SH-SY5Y (cell line): ENCODE data around the gene TTK.

Experiments
- GATA2 ChIP-seq: IDR thresholded peaks from 2 replicates; pipeline ENCODE4 v1.6.1; 2011; ENCODE audit warnings: mild to moderate bottlenecking, low read depth, low read length
- GATA3 ChIP-seq: IDR thresholded peaks from 2 replicates; pipeline ENCODE4 v1.6.1; 2011; ENCODE audit warnings: low read depth, mild to moderate bottlenecking, low read length, moderate library complexity

DNA sequence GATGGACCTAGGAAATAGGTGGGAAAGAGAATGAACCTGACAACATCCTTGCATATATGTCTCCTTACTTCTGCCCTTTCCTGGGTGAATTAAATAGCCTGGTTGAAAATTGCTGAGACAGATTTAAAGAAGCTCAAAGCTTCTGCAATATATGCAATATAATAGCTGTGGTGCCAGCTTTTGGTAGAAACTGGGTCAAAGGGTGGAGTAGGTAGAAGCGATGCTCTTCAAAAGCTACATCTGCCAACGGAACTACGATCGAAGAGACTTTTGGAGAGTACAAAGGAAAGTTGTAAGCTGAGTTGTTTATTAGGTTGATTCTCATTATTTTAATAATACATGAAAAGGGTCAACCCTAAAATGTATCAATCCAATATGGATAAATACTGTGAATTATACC lies 22.8 kb upstream of the TTK start:
- TF ChIP-seq GATA2, result no peak
- TF ChIP-seq GATA3, result no peak
